Activated CD8-positive, alpha-beta T cell treated with anti-CD3 and anti-CD28 coated beads, Interleukin-2, amount 10 ng/mL, durations not matched to agents 7 days and 5 days (primary cell): ENCODE data around the gene CTDSP2. TPM values are rescaled to one million over a fixed set of nuclear protein-coding genes. Genes with fewer than 3 reads are reported as not detected.

Source experiments
- ATAC-seq: fragments of 150-1000 bp; cut with Tn5 transposase; one replicate; pipeline ENCODE4 v1.10.0; 2021; ENCODE audit warnings: moderate library complexity
- CTCF ChIA-PET: fragments of 350-600 bp; sonication (Branson Sonifier 250); formaldehyde crosslinking; loops from one replicate; lab custom pipeline; 2021; ENCODE audit warnings: antibody characterized with exemption; lab: Charles Lee
- POLR2A ChIA-PET: fragments of 350-600 bp; sonication (Branson Sonifier 250); formaldehyde crosslinking; loops from one replicate; lab custom pipeline; 2021; ENCODE audit warnings: antibody characterized with exemption; lab: Charles Lee
- DNase-seq: peaks from one replicate; pipeline ENCODE4 v3.0.0-alpha.2; 2020
- H3K27ac Mint-ChIP-seq: one replicate; pipeline ENCODE4 v1.8.0; 2021; ENCODE audit warnings: mild to moderate bottlenecking, mixed read lengths
- H3K27me3 Mint-ChIP-seq: one replicate; pipeline ENCODE4 v1.8.0; 2021; ENCODE audit warnings: low read depth, mixed read lengths
- H3K36me3 Mint-ChIP-seq: one replicate; pipeline ENCODE4 v1.8.0; 2021; ENCODE audit warnings: low read depth, mixed read lengths
- H3K4me1 Mint-ChIP-seq: one replicate; pipeline ENCODE4 v1.8.0; 2021; ENCODE audit warnings: low read depth, mixed read lengths
- H3K4me3 Mint-ChIP-seq: one replicate; pipeline ENCODE4 v1.8.0; 2021; ENCODE audit warnings: mild to moderate bottlenecking, mixed read lengths
- H3K9me3 Mint-ChIP-seq: one replicate; pipeline ENCODE4 v1.8.0; 2022; ENCODE audit warnings: mixed read lengths; ENCODE audit not compliant: insufficient read depth
- total RNA-seq, 2 experiments: library from RNA; stranded (reverse); gene quantifications; one replicate each; pipeline ENCODE4 v1.2.3, GENCODE V29; 2021

CTDSP2 gene
- total RNA-seq, 2 experiments from 2014 or later, result 100 to 114 TPM

- no peak overlapping the region for H3K4me3 Mint-ChIP-seq
- H3K36me3 Mint-ChIP-seq, result peaks cover 15% of the 10 kb centered on the region
- peaks cover 66% of the 10 kb centered on the region for H3K4me1 Mint-ChIP-seq
- ChIA-PET POLR2A (interaction anchor here (1.3 kb wide), 1 partner anchor 10 kb away, joined by 3 read pairs; no protein-coding TSS in a partner anchor), CTCF (interaction anchor here (0.7 to 8.1 kb wide), 12 partner anchors 11 to 71 kb away, joined by 3 to 119 read pairs (median 4); partner anchors contain the start of gene CTDSP2)
- H3K27me3 Mint-ChIP-seq, result no peaks in the 10 kb centered on the region
- no peak for ATAC-seq
- no peaks in the 10 kb centered on the region for H3K9me3 Mint-ChIP-seq
- H3K27ac Mint-ChIP-seq, result peak overlapping the region; percentile 62
- no peak for DNase-seq
Measured at GRCh38 chr12:57832966-57833365, 13.6 kb downstream of the CTDSP2 start.

- ChIA-PET POLR2A (interaction anchor here (0.7 kb wide), 1 partner anchor 86 kb away, joined by 3 read pairs; no protein-coding TSS in a partner anchor), CTCF (interaction anchor here (1.1 to 3.0 kb wide), 3 partner anchors 27 to 75 kb away, joined by 3 to 26 read pairs (median 7); no protein-coding TSS in a partner anchor)
- H3K9me3 Mint-ChIP-seq, result no peaks in the 10 kb centered on the region
- peaks cover 31% of the 10 kb centered on the region for H3K36me3 Mint-ChIP-seq
- H3K4me1 Mint-ChIP-seq, result peaks cover 43% of the 10 kb centered on the region
- ATAC-seq (no peak), DNase-seq (no peak)
- H3K4me3 Mint-ChIP-seq, result no peak overlapping the region
- H3K27ac Mint-ChIP-seq, result peak overlapping the region; percentile 49
- no peaks in the 10 kb centered on the region for H3K27me3 Mint-ChIP-seq
Measured at GRCh38 chr12:57830393-57830792, 16.1 kb downstream of the CTDSP2 start.

- H3K36me3 Mint-ChIP-seq, result peaks cover 39% of the 10 kb centered on the region
- no peak overlapping the region for H3K27ac Mint-ChIP-seq
- no peak overlapping the region for H3K4me3 Mint-ChIP-seq
- DNase-seq, result no peak
- CTCF ChIA-PET, result interaction anchor here (1.1 to 3.0 kb wide), 5 partner anchors 26 to 79 kb away, joined by 3 to 26 read pairs (median 3); no protein-coding TSS in a partner anchor
- no peaks in the 10 kb centered on the region for H3K27me3 Mint-ChIP-seq
- POLR2A ChIA-PET, result no interaction called here
- ATAC-seq, result no peak
- no peaks in the 10 kb centered on the region for H3K9me3 Mint-ChIP-seq
- peaks cover 33% of the 10 kb centered on the region for H3K4me1 Mint-ChIP-seq
Measured at GRCh38 chr12:57829025-57829777, 17.3 kb downstream of the CTDSP2 start.

GRCh38 chr12:57826966-57827365 lies 19.6 kb downstream of the CTDSP2 start:
- peaks cover 53% of the 10 kb centered on the region for H3K36me3 Mint-ChIP-seq

GRCh38 chr12:57826400-57826799 lies 20.1 kb downstream of the CTDSP2 start:
- Mint-ChIP-seq H3K4me3 (no peak overlapping the region), H3K36me3 (peaks cover 53% of the 10 kb centered on the region), H3K4me1 (peaks cover 7% of the 10 kb centered on the region), H3K9me3 (no peaks in the 10 kb centered on the region), H3K27me3 (no peaks in the 10 kb centered on the region), H3K27ac (no peak overlapping the region)
- no peak for DNase-seq
- ChIA-PET POLR2A (interaction anchor here (0.9 kb wide), 1 partner anchor 16 kb away, joined by 3 read pairs; no protein-coding TSS in a partner anchor), CTCF (no interaction called here)
- ATAC-seq, result no peak

More at GRCh38 chr12:57826966-57827365, 19.6 kb downstream of the CTDSP2 start:
- H3K4me1 Mint-ChIP-seq, result peaks cover 13% of the 10 kb centered on the region
- DNase-seq (no peak), ATAC-seq (no peak)
- ChIA-PET CTCF (no interaction called here), POLR2A (interaction anchor here (0.9 kb wide), 1 partner anchor 15 kb away, joined by 3 read pairs; no protein-coding TSS in a partner anchor)
- no peaks in the 10 kb centered on the region for H3K9me3 Mint-ChIP-seq
- H3K27ac Mint-ChIP-seq, result peak overlapping the region; percentile 34
- H3K4me3 Mint-ChIP-seq, result no peak overlapping the region
- H3K27me3 Mint-ChIP-seq, result no peaks in the 10 kb centered on the region

- POLR2A ChIA-PET, result no interaction called here
- Mint-ChIP-seq H3K27ac (peak overlapping the region; percentile 61), H3K4me3 (no peak overlapping the region), H3K36me3 (peaks cover 60% of the 10 kb centered on the region), H3K9me3 (no peaks in the 10 kb centered on the region), H3K27me3 (no peaks in the 10 kb centered on the region), H3K4me1 (peaks cover 4% of the 10 kb centered on the region)
- ATAC-seq (no peak), DNase-seq (no peak)
- CTCF ChIA-PET, result interaction anchor here (1.0 kb wide), 1 partner anchor 80 kb away, joined by 3 read pairs; no protein-coding TSS in a partner anchor
Measured at GRCh38 chr12:57825451-57825850, 21.1 kb downstream of the CTDSP2 start.

- H3K9me3 Mint-ChIP-seq, result no peaks in the 10 kb centered on the region
- no peaks in the 10 kb centered on the region for H3K27me3 Mint-ChIP-seq
- peaks cover 1% of the 10 kb centered on the region for H3K4me1 Mint-ChIP-seq
- peaks cover 56% of the 10 kb centered on the region for H3K36me3 Mint-ChIP-seq
- DNase-seq (no peak), ATAC-seq (no peak)
- ChIA-PET CTCF (interaction anchor here (0.6 to 1.1 kb wide), 3 partner anchors 19 to 99 kb away, joined by 3 to 4 read pairs (median 3); partner anchors contain the start of gene TSFM), POLR2A (no interaction called here)
- H3K27ac Mint-ChIP-seq, result no peak overlapping the region
- no peak overlapping the region for H3K4me3 Mint-ChIP-seq
Measured at GRCh38 chr12:57823908-57824640, 22.5 kb downstream of the CTDSP2 start.

GRCh38 chr12:57823131-57823907 lies 23.2 kb downstream of the CTDSP2 start:
- H3K4me3 Mint-ChIP-seq, result no peak overlapping the region
- H3K9me3 Mint-ChIP-seq, result no peaks in the 10 kb centered on the region
- ATAC-seq (no peak), DNase-seq (no peak)
- ChIA-PET CTCF (interaction anchor here (1.1 kb wide), 2 partner anchors 40 to 64 kb away, joined by 3 read pairs; partner anchors contain the start of gene TSFM), POLR2A (no interaction called here)
- no peak overlapping the region for H3K27ac Mint-ChIP-seq
- H3K36me3 Mint-ChIP-seq, result peaks cover 55% of the 10 kb centered on the region
- no peaks in the 10 kb centered on the region for H3K4me1 Mint-ChIP-seq
- H3K27me3 Mint-ChIP-seq, result no peaks in the 10 kb centered on the region

GRCh38 chr12:57822392-57823130 lies 24.0 kb downstream of the CTDSP2 start:
- Mint-ChIP-seq H3K27ac (peak overlapping the region; percentile 46), H3K36me3 (peaks cover 55% of the 10 kb centered on the region), H3K4me3 (no peak overlapping the region), H3K9me3 (no peaks in the 10 kb centered on the region), H3K4me1 (no peaks in the 10 kb centered on the region), H3K27me3 (no peaks in the 10 kb centered on the region)
- POLR2A ChIA-PET, result no interaction called here
- DNase-seq, result no peak
- CTCF ChIA-PET, result interaction anchor here (1.1 kb wide), 2 partner anchors 40 to 63 kb away, joined by 3 read pairs; partner anchors contain the start of gene TSFM
- no peak for ATAC-seq

- DNase-seq (no peak), ATAC-seq (no peak)
- peaks cover 47% of the 10 kb centered on the region for H3K36me3 Mint-ChIP-seq
- no peak overlapping the region for H3K27ac Mint-ChIP-seq
- no peaks in the 10 kb centered on the region for H3K9me3 Mint-ChIP-seq
- ChIA-PET POLR2A (no interaction called here), CTCF (interaction anchor here (1.2 kb wide), 1 partner anchor 19 kb away, joined by 5 read pairs; no protein-coding TSS in a partner anchor)
- H3K4me1 Mint-ChIP-seq, result no peaks in the 10 kb centered on the region
- no peak overlapping the region for H3K4me3 Mint-ChIP-seq
- H3K27me3 Mint-ChIP-seq, result no peaks in the 10 kb centered on the region
Measured at GRCh38 chr12:57821474-57822214, 24.9 kb downstream of the CTDSP2 start.
